GM18951 (cell line): ENCODE results near the gene PSMB10.
"Not testable (repeated sequence)": the region's sequence is repeated elsewhere in the genome, so short reads cannot be mapped to it uniquely, and the experiment has no call there.

ENCODE experiments used
- POLR2A ChIP-seq: IDR thresholded peaks from 4 replicates; pipeline ENCODE4 v1.6.1; 2011; ENCODE audit warnings: mild to moderate bottlenecking; ENCODE audit not compliant: insufficient read length, insufficient read depth; ENCODE audit errors: extremely low read depth
- in situ Hi-C: fragments of 300-500 bp; cut with MboI; formaldehyde crosslinking; loops from one replicate; pipeline ENCODE4 v1.12.0; 2022; ENCODE audit warnings: low sequenced_read_pairs, mixed read lengths, inconsistent platforms; ENCODE audit not compliant: unreplicated experiment

PSMB10 gene

DNA sequence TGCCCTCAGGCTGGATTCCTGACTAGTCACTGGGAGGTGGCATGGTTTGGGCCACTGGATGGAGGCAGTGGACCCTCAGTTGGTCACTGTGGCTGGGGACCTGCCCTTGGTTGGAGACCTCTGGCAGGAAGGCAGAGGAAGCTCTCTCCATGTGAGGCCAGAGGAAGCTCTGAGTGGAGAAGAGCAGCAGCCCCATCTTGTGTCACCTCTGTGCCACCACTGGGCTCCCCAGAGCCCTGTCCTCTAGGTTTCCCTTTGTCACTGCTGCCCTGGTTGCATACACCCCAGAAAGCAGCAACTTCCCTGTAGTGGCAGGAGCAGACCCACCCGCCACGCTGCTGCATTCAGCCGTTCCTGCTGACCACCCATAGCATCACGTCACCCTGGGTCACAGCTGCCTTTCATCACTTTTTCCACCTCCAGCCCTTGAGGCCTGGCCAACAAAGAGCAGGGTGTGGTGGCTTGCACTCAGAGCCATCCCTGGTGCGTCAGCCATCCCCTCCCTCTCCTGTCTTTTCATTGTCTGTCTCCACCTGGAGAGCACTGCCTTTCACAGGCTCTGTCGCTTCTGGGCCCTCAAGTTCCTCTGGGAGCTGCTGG lies 16.9 kb downstream of the PSMB10 start:
- no peak for TF ChIP-seq POLR2A
- in situ Hi-C loops, result no loop called here

DNA sequence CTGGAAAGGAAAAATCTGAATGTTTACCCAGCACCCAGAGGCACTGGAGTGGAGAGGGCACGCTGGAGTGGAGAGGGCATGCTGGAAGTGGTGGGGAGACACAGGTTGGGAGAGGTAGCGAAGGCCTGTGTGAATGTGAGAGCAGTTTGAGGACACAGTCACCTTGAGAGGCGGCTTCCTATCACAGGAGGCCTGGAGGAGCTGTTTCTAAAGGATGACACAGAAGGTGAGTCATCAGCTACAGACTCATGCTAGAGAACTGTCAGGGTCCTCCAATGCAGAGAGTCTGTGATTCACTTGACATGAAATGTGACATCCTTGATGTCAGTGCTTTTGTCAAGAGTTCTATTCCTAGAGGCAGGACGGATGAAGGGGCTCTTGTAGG lies 18.8 kb downstream of the PSMB10 start:
- in situ Hi-C loops, result no loop called here
- TF ChIP-seq POLR2A, result no peak

DNA sequence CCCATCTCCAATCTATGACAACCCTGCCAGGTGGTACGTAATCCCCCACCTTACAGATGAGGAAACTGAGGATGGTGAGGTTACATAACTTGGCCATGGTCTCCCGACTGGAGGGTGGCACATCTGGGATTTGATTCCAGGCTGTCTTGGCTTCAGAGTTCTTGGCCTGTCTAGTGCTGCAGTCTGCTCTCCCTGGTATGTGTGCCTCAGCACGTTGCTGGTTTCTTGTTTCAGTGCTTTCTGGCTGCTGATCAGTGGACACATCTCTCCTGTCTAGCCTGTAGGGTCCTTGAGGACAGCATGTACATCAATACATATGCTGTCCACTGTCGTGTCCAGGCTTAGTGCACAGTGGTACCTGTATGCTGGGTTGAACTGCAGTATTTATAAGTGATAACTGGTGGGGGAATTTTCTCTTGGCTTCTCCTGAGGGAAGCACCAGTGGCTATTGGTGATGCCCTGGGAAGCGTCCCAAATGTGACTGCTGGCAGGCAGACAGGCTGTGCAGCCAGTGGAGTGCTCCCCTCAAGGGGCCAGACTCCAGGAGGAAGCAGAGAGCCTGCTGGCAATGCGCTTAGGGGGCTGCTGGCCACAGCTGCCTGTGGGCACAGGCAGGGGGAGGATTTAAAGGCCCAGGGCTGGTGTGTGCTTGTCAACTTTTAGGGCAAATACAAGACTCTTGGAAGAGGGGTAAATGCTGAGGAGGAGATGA lies 19.4 kb downstream of the PSMB10 start:
- in situ Hi-C loops, result no loop called here
- no peak for TF ChIP-seq POLR2A

DNA sequence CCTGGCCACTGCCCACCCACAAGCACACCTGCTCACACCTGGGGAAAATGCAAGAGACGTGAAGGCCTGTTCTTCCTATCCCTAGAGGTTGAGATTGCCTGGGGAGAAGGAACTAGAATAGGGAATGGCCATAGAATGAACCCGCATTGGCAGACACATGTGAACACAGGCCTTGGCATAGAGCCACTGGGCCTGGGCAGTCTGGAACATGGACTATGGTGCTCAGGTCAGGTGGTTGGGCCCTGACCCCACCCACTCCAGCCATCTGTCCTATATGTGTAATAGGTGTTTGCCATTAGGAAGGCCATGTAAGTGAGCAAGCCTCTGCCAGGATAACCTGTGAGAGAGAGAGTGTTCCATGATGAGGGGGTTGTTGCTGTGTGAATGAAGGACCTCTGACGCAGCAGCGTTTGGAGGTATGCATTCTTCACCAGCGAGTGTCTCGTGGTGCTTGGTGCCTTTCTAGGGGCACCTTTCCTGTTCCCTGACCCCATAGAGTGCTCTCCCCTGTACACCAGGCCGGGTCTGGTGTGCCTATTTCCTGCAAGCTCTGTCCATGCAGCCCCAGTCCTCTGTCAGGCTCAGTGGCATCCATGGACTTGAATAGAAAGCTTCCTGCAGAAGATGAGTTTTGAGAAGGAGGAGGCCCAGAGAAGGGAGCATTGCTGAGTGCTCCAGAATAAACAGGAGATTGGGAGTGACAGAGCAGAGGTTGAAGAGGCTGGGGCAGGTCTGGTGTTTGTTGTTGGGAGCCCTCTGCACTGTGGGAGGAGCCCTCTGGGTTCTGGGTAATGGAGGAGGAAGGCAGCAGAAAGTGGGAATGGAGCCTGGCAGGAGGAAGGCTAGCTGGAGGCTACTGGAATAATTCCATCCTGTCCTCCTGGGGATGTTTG lies 20.6 kb downstream of the PSMB10 start:
- no peak for TF ChIP-seq POLR2A
- in situ Hi-C loops, result no loop called here

DNA sequence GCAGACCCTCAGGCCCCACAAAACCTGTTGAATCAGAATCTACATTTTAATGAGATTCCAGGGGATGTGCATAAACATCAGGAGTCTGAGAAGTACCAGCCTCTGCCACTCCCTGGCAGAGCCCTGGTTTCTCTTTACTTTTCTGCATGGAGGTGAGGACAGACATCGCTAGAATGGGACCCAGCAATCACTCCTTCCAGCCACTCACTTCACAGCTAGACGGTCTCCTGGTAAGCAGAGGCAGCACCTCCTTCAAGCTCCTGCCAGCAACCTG lies 21.2 kb downstream of the PSMB10 start:
- in situ Hi-C loops, result not testable (repeated sequence)

DNA sequence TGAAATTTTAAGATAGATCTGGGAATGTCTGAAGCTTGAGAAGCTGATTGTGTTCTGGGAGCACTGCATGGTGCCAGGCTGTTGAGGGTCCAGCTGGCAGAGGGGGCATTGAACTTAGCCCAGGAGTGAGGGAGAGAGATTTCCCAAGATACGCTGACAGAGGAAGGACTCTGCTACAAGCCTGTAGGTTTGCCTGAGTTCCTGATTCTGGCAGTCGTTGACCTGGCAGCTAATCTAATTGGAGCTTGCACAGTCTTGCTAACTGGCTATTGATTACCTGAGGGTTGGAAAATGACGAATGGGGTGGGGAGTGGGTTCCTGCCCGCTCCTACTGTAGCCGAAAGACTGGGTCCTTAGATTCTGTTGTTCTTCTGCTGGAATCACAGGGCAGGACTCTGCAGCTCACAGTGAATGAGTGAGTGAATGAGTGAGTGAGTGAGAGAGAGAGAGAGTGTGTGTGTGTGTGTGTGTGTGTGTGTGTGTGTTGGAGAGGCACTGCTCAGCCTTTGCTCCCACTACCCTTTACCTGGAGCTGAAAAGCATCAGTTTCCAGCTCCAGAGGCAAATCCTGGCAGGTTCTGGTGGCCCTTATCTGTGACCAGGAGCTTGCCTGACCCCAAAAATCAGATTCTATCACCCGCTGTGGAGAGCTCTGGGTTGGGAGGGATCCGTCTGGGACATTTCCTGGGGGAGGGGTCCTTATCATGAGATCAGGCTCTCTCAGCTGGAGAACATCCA lies 21.7 kb downstream of the PSMB10 start:
- TF ChIP-seq POLR2A, result no peak
- in situ Hi-C loops, result no loop called here

DNA sequence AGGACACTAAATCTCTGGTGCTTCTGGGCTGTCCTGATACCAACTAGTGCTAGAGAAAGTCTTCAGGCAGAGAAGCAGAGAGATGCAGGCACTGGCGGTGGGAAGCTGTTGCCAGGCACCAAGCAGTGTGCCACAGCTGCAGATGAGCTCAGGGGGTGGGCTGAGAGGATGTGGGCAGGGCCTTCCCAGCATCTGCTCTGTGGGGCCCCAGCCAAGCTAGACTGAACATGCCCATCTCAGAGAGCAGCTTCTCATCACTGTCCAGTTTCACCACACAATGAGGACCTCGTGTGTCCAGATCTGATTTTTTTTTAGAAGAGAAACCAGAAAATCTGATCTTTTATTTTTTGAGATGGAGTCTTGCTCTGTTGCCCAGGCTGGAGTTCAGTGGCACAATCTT lies 26.5 kb downstream of the PSMB10 start:
- in situ Hi-C loops, result no loop called here
- no peak for TF ChIP-seq POLR2A

DNA sequence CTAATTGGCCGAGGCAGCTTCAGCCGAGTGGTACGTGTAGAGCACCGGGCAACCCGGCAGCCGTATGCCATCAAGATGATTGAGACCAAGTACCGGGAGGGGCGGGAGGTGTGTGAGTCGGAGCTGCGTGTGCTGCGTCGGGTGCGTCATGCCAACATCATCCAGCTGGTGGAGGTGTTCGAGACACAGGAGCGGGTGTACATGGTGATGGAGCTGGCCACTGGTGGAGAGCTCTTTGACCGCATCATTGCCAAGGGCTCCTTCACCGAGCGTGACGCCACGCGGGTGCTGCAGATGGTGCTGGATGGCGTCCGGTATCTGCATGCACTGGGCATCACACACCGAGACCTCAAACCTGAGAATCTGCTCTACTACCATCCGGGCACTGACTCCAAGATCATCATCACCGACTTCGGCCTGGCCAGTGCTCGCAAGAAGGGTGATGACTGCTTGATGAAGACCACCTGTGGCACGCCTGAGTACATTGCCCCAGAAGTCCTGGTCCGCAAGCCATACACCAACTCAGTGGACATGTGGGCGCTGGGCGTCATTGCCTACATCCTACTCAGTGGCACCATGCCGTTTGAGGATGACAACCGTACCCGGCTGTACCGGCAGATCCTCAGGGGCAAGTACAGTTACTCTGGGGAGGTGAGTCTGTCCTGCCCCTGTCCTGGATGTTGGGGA lies 27.5 kb downstream of the PSMB10 start:
- in situ Hi-C loops, result no loop called here
- TF ChIP-seq POLR2A, result no peak

DNA sequence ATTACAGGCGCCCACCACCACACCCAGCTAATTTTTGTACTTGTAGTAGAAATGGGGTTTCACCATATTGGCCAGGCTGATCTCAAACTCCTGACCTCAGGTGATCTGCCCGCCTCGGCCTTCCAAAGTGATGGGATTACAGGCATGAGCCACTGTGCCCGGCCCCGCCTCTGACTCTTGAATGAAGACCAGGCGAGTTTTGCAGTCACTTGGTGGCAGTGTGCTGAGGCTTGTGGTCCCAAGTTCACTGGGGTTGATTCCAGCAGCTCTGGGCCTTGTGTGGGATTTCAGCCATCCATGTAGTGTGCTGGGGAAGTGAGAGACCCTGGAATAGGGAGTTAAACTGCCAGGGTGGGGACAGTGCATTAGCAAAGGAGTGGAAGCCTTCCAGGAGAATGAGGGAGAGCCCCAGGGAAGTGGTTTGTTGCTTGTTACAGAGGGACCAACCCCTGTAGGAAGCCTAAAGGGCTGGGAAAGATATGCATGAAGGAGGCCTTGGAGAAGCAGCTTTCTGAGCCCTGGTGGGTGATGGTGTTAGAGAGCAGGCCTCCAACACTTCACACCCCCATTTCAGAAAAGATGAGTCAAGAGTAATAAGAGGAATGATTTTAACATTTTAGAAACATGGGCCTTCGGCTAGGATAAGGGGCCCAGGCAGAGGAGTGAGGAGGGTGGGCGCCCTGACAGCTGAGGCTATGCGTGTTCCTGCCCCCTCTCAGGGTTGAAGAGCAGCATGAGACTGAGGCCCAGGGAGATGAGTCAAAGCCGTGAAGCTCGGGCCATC lies 29.1 kb downstream of the PSMB10 start:
- TF ChIP-seq POLR2A, result no peak

DNA sequence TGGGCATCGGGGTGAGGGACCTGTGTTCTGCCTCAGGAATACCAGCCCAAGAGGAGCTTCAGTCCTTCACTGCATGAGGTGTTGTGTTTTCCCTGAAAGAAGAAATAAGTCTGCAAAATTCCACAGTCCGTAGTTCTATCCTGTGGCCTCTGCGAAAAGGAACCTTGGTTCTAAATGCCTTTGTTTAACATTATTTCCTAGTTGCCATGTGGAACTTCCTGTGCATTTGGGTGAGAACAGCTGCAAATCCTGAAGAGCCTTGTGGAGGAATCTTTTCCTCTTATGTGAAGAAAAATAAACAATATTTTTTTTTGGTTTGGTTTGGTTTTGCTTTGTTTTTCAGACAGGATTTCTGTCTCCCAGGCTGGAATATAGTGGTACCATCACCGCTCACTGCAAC lies 33.8 kb downstream of the PSMB10 start:
- in situ Hi-C loops, result no loop called here
- TF ChIP-seq POLR2A, result no peak

More for the DNA sequence above, 29.1 kb downstream of the PSMB10 start:
- in situ Hi-C loops, result no loop called here

DNA sequence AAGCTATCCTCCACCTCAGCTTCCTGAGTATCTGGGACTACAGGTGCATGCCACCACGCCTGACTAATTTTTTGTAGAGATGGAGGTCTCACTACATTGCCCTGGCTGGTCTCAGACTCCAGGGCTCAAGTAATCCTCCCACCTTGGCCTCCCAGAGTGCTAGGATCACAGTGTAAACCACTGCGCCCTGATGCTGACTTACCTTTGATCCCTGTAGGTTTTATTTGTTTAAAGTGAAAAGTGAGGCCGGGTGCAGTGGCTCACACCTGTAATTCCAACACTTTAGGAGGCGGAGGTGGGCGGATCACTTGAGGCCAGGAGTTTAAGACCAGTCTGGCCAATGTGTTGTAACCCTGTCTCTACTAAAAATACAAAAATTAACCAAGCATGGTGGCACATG lies 34.9 kb downstream of the PSMB10 start:
- in situ Hi-C loops, result no loop called here
- TF ChIP-seq POLR2A, result no peak

DNA sequence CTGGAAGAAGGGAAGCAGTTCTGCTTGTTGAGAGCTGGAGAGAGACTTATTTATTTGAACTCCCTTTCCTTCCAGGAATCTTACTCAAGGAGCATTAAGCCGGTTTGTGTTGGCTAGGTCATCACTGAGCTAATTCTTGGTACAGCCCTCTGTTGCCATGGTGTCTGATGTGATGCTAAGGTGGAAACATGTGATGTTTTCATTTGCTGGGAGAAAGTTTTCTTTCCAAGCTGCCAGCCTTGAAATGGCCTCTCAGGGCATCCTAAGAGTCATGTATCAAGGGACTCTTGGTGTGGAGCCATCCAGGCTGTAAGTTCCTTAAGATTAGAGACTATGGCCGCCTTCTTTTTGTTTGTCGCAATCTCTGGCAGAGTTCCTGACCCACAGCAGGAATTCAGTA lies 39.4 kb downstream of the PSMB10 start:
- in situ Hi-C loops, result no loop called here

More for the DNA sequence above, 39.4 kb downstream of the PSMB10 start:
- no peak for TF ChIP-seq POLR2A
